ENCODE measurements around the gene ZBTB7C.

GRCh38 chr18:48351216-48352050, 57.8 kb downstream of the ZBTB7C start:
- TF ChIP-seq MTA1 (IDR thresholded peaks at IDR 0.05; ENCODE audit: borderline replicate concordance) (no peak), GATAD2A (IDR thresholded peaks at IDR 0.05) (no peak), CXXC5 (CRISPR knock-in tag; IDR thresholded peaks at IDR 0.05) (no peak), DPF2 (IDR thresholded peaks at IDR 0.05) (no peak), ARID3A (IDR thresholded peaks at IDR 0.05; ENCODE audit: borderline replicate concordance, low read depth, low read length) (no peak), MAX (CRISPR knock-in tag; IDR thresholded peaks at IDR 0.05) (no peak), RBM39 (optimal IDR thresholded peaks at IDR 0.05; ENCODE audit: low read depth, low read length) (no peak), ZNF586 (CRISPR knock-in tag; conservative IDR thresholded peaks at IDR 0.05) (no peak), HNRNPUL1 (IDR thresholded peaks at IDR 0.05; ENCODE audit: low read length) (no peak), PRDM10 (IDR thresholded peaks at IDR 0.05; ENCODE audit: partially characterized antibody) (no peak)

Data from K562 (cell line).